GM18526 (cell line): ENCODE results near the gene RIPOR1.

ENCODE experiments used
- POLR2A ChIP-seq: IDR thresholded peaks from 3 replicates; pipeline ENCODE4 v1.6.1; 2011; ENCODE audit not compliant: insufficient read length; ENCODE audit errors: extremely low read depth

Gene RIPOR1

GRCh38 chr16:67594956-67595355, 66.3 kb downstream of the RIPOR1 start:
- TF ChIP-seq POLR2A = no peak
